GM12878 (cell line): Measurements from ENCODE around the gene NRXN3. TPM values are rescaled to one million over a fixed set of nuclear protein-coding genes. Genes with fewer than 3 reads are reported as not detected.

Experiments
- ATAC-seq: fragments of 200-7000 bp; cut with Tn5 transposase; 3 replicates; pipeline ENCODE4 v1.9.1; 2020; ENCODE audit warnings: mild to moderate bottlenecking, moderate library complexity
- BruUV-seq: library from RNA; stranded (reverse); fragments of 400-500 nt; replicated peaks from 2 replicates; lab custom pipeline; 2021; lab: Mats Ljungman, UMichigan
- CTCF ChIA-PET: fragments of 300-600 bp; sonication (Branson Sonifier 250); formaldehyde crosslinking; extraction: SDS; loops from one replicate; lab custom pipeline; 2021; ENCODE audit warnings: inconsistent platforms; lab: Yijun Ruan, JAX
- POLR2A ChIA-PET: fragments of 350-600 bp; formaldehyde crosslinking; extraction: SDS; loops from one replicate; lab custom pipeline; 2021; ENCODE audit warnings: inconsistent platforms; lab: Charles Lee
- RAD21 ChIA-PET: fragments of 300-600 bp; sonication (Branson Sonifier 250); formaldehyde crosslinking; loops from one replicate; lab custom pipeline; 2023; ENCODE audit warnings: antibody characterized with exemption; ENCODE audit not compliant: unreplicated experiment; lab: Charles Lee
- SMC1A ChIA-PET: fragments of 300-600 bp; sonication (Branson Sonifier 250); formaldehyde crosslinking; loops from one replicate; lab custom pipeline; 2023; ENCODE audit not compliant: unreplicated experiment, uncharacterized antibody; lab: Charles Lee
- DNase-seq: peaks from one replicate; pipeline ENCODE4 v3.0.0-alpha.2; 2011; ENCODE audit warnings: low read depth, low spot score
- FAIRE-seq: peaks from 3 replicates; lab custom pipeline; 2011; peaks lifted over from hg19 to GRCh38; lab: Jason Lieb, UNC
- H2AFZ ChIP-seq: 2 replicates; pipeline ENCODE4 v1.6.0; 2011; ENCODE audit warnings: low read depth, low read length, control low read depth; ENCODE audit not compliant: control insufficient read depth
- H3K27ac ChIP-seq: 2 replicates; pipeline ENCODE4 v1.5.1; 2011; ENCODE audit warnings: control low read depth; ENCODE audit not compliant: control insufficient read depth, insufficient read depth
- H3K27me3 ChIP-seq, 2 experiments: replicated peaks in 1 of 2; 2 replicates each; pipeline versions ENCODE4 v1.6.0 to v1.6.1; 2011; ENCODE audit warnings: low read length in 1 of 2; ENCODE audit not compliant: control insufficient read depth in 2 of 2, insufficient read depth in 2 of 2
- H3K36me3 ChIP-seq, 2 experiments: 2 replicates each; pipeline ENCODE4 v1.5.1; 2011; ENCODE audit warnings: low read length in 1 of 2; ENCODE audit not compliant: control insufficient read depth in 2 of 2, insufficient read depth in 2 of 2
- H3K4me1 ChIP-seq: 2 replicates; pipeline ENCODE4 v1.6.1; 2011; ENCODE audit warnings: mild to moderate bottlenecking, low read length, moderate library complexity, mixed read lengths; ENCODE audit not compliant: control insufficient read depth, insufficient read depth
- H3K4me2 ChIP-seq: 2 replicates; pipeline ENCODE4 v1.6.0; 2011; ENCODE audit warnings: control low read depth; ENCODE audit not compliant: control insufficient read depth, insufficient read depth
- H3K4me3 ChIP-seq: fragments of 200-600 bp; sonication (generic); 2 replicates; pipeline ENCODE4 v1.5.1; 2016
- H3K79me2 ChIP-seq: 2 replicates; pipeline ENCODE4 v1.6.0; 2011; ENCODE audit warnings: low read length; ENCODE audit not compliant: control insufficient read depth, insufficient read depth
- H3K9ac ChIP-seq: 2 replicates; pipeline ENCODE4 v1.8.0; 2011; ENCODE audit warnings: low read length, control low read depth, mixed read lengths; ENCODE audit not compliant: control insufficient read depth, insufficient read depth
- H3K9me3 ChIP-seq: replicated peaks from 3 replicates; pipeline ENCODE4 v1.5.1; 2011; ENCODE audit warnings: mild to moderate bottlenecking, low read length; ENCODE audit not compliant: control insufficient read depth, insufficient read depth
- H4K20me1 ChIP-seq: 2 replicates; pipeline ENCODE4 v1.6.0; 2011; ENCODE audit not compliant: control insufficient read depth, insufficient read depth
- CEBPZ ChIP-seq: fragments of 150-350 bp; IDR thresholded peaks from 2 replicates; pipeline ENCODE4 v1.6.1; 2016; ENCODE audit warnings: low read depth, low read length
- HDGF ChIP-seq: fragments of 450-650 bp; IDR thresholded peaks from 2 replicates; pipeline ENCODE4 v1.6.1; 2016; ENCODE audit warnings: antibody characterized with exemption
- PML ChIP-seq: IDR thresholded peaks from 2 replicates; pipeline ENCODE4 v1.6.1; 2012; ENCODE audit warnings: low read length, inconsistent platforms
- SKIL ChIP-seq: fragments of 450-650 bp; IDR thresholded peaks from 2 replicates; pipeline ENCODE4 v1.6.1; 2017; ENCODE audit warnings: mild to moderate bottlenecking, low read depth, inconsistent platforms; ENCODE audit not compliant: poor library complexity, severe bottlenecking
- STAT1 ChIP-seq: fragments of 450-650 bp; conservative IDR thresholded peaks from 2 replicates; pipeline ENCODE4 v1.6.1; 2014; ENCODE audit warnings: antibody characterized with exemption, mild to moderate bottlenecking
- STAT3 ChIP-seq: IDR thresholded peaks from 2 replicates; pipeline ENCODE4 v1.6.1; 2011; ENCODE audit warnings: low read depth, low read length, improper control_type of control experiment
- USF2 ChIP-seq: IDR thresholded peaks from 2 replicates; pipeline ENCODE4 v1.6.1; 2011; ENCODE audit warnings: low read depth, low read length, improper control_type of control experiment, borderline replicate concordance
- YY1 ChIP-seq: IDR thresholded peaks from 2 replicates; pipeline ENCODE4 v1.6.1; 2011; ENCODE audit warnings: low read depth, mild to moderate bottlenecking, low read length
- WGBS: methylation state at CpG from one replicate; pipeline ENCODE4 v1.1.6; 2016; ENCODE audit warnings: low lambda C conversion rate; ENCODE audit not compliant: insufficient replicate concordance, insufficient coverage; ENCODE audit errors: missing lambda C conversion rate; 5-methylcytosine and 5-hydroxymethylcytosine counted together
- in situ Hi-C: fragments of 300-500 bp; cut with MboI; formaldehyde crosslinking; loops from 9 replicates; pipeline ENCODE4 v1.14.3; 2018; ENCODE audit warnings: mixed read lengths
- intact Hi-C: fragments of 100-400 bp; cut with micrococcal nuclease; formaldehyde crosslinking; loops from one replicate; pipeline ENCODE4 v1.14.2; 2022; ENCODE audit not compliant: unreplicated experiment
- polyA plus RNA-seq, 11 experiments: library from polyadenylated mRNA; depleted of rRNA in 4 of 11; unstranded in 6 of 11; stranded (reverse) in 5 of 11; fragments of >200 nt; fragmentation: Nextera tagmentation in 4 of 11; fragmentation: Illumina TruSeq in 1 of 11; extraction: Ambion mirVana in 4 of 11; extraction: Trizol in 1 of 11; gene quantifications; 1 replicate in 1 of 11; 2 replicates in 10 of 11; pipeline versions ENCODE4 v1.2.1 to v1.2.3, GENCODE V29; 2011 to 2016; ENCODE audit warnings: inconsistent platforms in 2 of 11, missing spikeins in 2 of 11, low read depth in 1 of 11
- total RNA-seq, 4 experiments: library from RNA; depleted of rRNA in 3 of 4; stranded (reverse); fragments of >200 nt in 3 of 4; fragmentation: Illumina TruSeq in 1 of 4; extraction: Trizol in 1 of 4; gene quantifications; 2 replicates each; pipeline versions ENCODE4 v1.2.1 to v1.2.3, GENCODE V29; 2013 to 2021

Gene NRXN3
- total and polyA plus RNA-seq, 10 of the 15 experiments (the other 5 are each of a cell fraction or from before 2014, with no cell fraction given): 0.52 to 3.3 (median 1.4) TPM

GRCh38 chr14:79690960-79691359 is 1520.8 kb downstream of the NRXN3 start:
- RAD21 ChIA-PET: no interaction called here

GRCh38 chr14:79693935-79694334 is 1523.8 kb downstream of the NRXN3 start:
- H3K79me2 ChIP-seq: no peaks in the 10 kb centered on the region
- no peaks in the 10 kb centered on the region for H4K20me1 ChIP-seq
- H3K9me3 ChIP-seq: no peaks in the 10 kb centered on the region
- H3K27ac ChIP-seq: no peak overlapping the region
- POLR2A ChIA-PET: no interaction called here
- no TSS peak for BruUV-seq
- intact Hi-C loops (no loop called here), in situ Hi-C loops (no loop called here)
- CTCF ChIA-PET: no interaction called here
- no peaks in the 10 kb centered on the region for H3K27me3 ChIP-seq
- RAD21 ChIA-PET: no interaction called here
- TF ChIP-seq STAT1 (no peak), YY1 (no peak), CEBPZ (no peak), PML (no peak), SKIL (no peak), HDGF (no peak), USF2 (no peak)
- H3K9ac ChIP-seq: no peak overlapping the region
- ATAC-seq (no peak), DNase-seq (no peak), FAIRE-seq (no peak)
- H3K4me1 ChIP-seq: no peaks in the 10 kb centered on the region
- SMC1A ChIA-PET: no interaction called here
- H3K4me3 ChIP-seq: no peak overlapping the region
- H3K36me3 ChIP-seq: no peaks in the 10 kb centered on the region
- H3K4me2 ChIP-seq: no peak overlapping the region
- H2AFZ ChIP-seq: no peak overlapping the region
- 0% methylated on average over 1 of the region's 1 CpG for WGBS

More at GRCh38 chr14:79690960-79691359, 1520.8 kb downstream of the NRXN3 start:
- ChIA-PET POLR2A (no interaction called here), CTCF (no interaction called here), SMC1A (no interaction called here)
- no peaks in the 10 kb centered on the region for H3K79me2 ChIP-seq
- no peak for TF ChIP-seq STAT3
- in situ Hi-C loops (no loop called here), intact Hi-C loops (no loop called here)
- no peak overlapping the region for H3K4me2 ChIP-seq
- no peaks in the 10 kb centered on the region for H3K36me3 ChIP-seq
- no peaks in the 10 kb centered on the region for H4K20me1 ChIP-seq
- no peak overlapping the region for H3K27ac ChIP-seq
- no peaks in the 10 kb centered on the region for H3K4me1 ChIP-seq
- no peak overlapping the region for H3K4me3 ChIP-seq
- ATAC-seq (no peak), DNase-seq (no peak), FAIRE-seq (no peak)
- H2AFZ ChIP-seq: no peak overlapping the region
- WGBS: 44% methylated on average over 1 of the region's 1 CpG
- BruUV-seq: no TSS peak
- H3K9ac ChIP-seq: no peak overlapping the region
- no peaks in the 10 kb centered on the region for H3K27me3 ChIP-seq
- no peaks in the 10 kb centered on the region for H3K9me3 ChIP-seq
